HG03457 (cell line): ENCODE data around the gene DPYD.

ENCODE experiments used
- ATAC-seq: cut with Tn5 transposase; IDR thresholded peaks from one replicate; pipeline ENCODE4 v1.9.1; 2021; ENCODE audit warnings: moderate number of reproducible peaks; ENCODE audit not compliant: unreplicated experiment

DPYD gene

DNA sequence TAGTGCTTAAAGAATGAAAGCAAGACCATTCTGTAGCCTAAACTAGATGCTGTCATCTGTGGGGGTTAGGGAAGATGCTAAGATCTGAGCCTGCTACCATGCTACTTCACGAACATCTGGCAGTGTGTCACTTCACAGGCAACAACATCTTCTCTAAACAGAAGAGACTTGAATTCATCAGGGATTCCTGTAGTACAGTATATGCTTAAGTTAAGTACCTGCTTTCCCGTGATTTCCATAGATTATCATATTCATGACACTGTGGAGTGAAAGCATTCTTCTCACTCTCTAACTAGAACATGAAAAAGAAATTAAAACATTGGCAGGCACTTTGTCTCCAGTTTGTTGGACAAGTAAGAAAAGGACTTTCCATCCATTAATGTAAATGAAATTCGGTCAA, 808.4 kb downstream of the DPYD start:
- ATAC-seq, result no peak

GRCh38 chr1:97108179-97108578, 812.7 kb downstream of the DPYD start:
- no peak for ATAC-seq

DNA sequence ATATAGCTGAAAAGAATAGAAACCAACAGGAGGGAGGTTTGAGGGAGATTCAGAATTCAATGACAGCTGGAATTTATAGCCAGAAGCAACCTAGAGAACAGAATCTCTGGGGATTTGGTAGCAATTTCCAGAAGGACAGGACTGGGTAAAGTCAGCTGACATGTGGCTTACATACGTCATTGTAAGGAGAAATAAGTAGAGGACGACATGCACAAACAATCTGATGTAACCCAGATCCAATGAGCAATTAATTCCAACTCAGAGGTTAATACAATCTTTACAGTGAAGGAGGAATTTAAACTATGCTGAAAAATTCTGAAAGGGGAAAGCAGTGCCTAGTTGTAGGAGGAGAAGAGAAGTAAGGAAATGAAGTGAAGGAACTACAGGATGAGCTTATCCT, 815.3 kb downstream of the DPYD start:
- no peak for ATAC-seq

DNA sequence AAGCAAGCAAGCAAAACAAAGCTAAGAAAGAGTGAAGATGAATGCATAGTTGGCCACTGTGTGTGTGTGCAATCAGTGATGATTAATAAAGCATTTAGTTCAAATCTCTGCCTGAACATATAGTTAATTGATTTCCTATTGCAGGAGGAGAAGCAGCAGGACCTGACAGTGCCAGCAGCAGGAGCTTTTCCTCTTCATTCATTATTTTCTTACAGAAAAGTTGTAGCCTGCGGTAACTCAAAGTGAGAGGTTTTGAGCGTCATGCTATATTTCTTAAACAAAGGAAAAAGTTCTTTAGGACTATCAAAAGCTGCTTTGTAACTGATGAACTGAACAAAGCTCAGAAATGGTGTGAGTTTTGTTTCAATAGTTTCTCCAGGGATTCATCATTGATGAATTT, 819.3 kb downstream of the DPYD start:
- no peak for ATAC-seq

DNA sequence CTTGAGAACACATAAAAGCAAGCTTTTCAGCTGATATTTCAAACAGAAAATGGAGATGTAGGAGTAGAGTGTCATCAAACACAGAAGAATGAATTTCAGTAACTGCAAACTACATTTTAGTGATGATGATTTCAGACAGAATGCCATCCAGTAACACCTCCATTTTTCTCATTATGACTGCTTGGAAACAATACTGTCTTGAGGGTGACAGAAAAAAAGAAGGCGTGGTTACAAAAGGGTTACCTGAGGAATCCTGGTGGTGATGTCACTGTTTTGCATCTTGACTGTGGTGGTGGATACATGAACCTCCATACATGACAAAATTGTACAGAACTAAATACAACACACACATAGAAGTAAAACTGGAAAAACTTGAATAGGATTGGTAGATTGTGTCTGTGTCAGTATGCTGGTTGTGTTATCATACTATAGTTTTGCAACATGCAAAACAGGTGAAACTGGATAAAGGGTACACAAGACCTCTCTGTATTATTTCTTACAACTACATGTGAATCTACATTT, 823.4 kb downstream of the DPYD start:
- ATAC-seq, result no peak

DNA sequence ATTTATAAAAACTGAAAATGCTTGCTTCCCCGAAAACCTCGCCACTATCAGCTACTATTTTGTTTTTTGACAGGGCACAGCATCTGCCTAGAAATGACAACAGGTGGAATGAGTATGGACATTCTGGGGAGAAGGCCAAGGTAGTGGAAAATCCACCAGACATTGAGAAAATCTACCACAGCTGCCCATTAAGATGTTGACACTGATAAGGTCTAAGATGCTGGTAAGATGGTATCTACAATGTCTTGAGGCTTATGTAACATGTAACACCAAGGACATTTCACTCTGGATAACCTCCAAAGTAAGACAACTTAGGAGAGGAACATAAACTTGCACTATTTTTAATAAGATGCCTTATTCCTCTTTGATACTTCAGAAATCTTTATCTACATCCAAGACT, 825.1 kb downstream of the DPYD start:
- ATAC-seq, result no peak

DNA sequence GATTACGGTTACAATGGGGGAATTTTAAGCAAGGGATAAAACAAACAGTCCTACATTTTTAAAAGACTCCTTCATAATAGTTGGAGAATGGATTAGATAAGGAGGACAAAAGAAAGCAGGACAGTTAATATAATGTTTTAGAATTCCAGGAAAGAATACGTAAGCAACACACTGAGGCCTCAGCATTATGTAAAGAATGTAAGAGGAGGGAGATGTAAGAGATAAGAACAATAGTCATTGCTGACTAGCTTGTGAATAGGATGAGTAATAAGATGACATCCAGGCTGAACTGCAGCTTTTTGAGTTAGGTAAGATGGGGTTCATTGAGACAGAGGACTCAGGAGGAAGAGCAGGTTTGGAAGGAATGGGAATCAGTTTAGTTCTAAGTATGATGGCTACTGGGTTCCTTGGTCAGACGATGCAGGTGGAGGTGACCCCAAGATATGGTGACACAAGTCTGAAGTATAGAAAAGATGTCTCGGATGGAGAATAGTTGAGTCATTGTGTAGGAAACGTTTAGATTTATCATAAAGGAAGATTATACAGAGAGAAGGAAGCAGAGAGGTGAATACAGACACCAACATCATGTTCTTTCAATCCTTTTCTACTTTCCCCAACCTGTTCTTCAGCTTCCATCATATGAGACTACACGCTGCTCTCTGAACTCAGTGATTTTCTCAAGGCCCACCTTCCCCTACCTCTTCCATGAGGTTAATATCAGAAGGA, 826.4 kb downstream of the DPYD start:
- ATAC-seq, result no peak

DNA sequence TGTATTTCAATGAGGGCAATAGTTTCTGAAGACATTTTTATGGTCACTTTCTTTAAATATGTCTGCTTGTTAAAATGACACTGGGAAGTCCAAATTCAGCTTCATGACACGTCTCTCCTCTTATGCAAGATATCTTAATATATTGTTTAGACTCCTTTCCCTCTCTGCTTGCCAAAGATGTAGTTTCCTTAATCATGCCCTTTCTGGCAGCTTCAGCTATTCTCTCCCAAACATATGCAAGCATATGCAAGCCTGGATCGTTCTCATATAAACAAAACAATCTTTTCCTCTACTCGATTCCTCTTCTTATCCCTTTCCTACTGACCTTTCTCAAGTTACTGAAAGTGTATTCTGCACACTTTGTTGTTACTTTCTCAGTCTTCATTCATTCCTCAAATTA, 827.1 kb downstream of the DPYD start:
- no peak for ATAC-seq

GRCh38 chr1:97092824-97093223, 828.0 kb downstream of the DPYD start:
- ATAC-seq, result no peak

DNA sequence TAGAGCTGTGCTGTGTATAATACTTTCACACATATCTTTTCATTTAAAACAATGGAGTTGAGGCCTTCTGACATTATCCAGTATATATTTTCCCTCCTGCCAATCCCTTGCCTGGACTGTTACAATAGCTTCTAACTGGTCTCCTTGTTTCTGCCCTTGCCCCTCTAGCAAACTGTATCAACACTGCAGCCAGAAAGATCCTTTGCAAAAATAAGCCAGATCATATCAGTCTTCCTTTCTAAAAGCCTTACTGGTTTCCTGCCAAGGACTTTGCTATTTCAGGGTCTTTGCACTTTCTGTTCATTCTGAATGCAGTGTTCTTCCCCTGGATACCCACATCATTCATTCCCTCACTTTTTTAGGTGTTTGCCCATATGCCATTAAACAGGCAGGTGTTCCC, 829.2 kb downstream of the DPYD start:
- no peak for ATAC-seq

DNA sequence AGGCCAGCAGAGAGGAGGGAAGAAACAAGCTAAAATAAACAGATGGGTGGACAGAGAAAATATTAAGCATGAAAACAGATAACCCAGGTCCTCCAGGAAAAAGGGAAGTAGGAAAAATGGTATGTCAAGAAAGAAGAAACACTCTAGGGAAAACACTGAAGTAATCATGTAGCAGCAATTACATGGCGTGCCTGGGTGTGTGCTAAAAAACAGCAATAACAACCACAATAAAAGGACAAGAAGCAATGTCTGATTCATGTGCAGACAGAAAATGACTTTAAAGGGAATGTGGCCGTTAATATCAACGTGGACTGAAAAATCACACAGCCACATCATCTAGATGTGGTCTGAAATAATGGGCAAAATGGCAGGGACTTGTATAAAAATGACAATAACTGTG, 829.6 kb downstream of the DPYD start:
- no peak for ATAC-seq

- ATAC-seq, result no peak
Observed at GRCh38 chr1:97090725-97091124, 830.1 kb downstream of the DPYD start.

- no peak for ATAC-seq
Observed at GRCh38 chr1:97089173-97089572, 831.7 kb downstream of the DPYD start.

DNA sequence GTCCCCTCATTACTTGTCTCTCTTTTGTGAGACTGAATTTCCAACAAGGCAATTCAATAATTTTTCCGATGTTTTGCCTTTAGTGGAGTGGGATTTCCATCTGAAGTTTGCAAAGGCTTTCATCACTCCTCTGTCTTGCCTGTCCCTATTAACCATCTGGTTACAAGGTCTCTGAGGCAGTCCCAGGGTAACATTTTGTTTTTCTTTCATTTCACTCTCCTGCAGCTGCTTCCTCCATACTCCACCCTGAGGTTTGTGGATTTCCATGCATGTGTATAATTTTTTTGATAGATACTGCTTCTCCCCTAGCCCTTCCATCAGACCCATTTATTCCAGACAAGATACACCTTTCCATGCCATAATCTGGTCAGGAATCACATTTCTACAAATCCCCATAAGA, 832.4 kb downstream of the DPYD start:
- no peak for ATAC-seq

DNA sequence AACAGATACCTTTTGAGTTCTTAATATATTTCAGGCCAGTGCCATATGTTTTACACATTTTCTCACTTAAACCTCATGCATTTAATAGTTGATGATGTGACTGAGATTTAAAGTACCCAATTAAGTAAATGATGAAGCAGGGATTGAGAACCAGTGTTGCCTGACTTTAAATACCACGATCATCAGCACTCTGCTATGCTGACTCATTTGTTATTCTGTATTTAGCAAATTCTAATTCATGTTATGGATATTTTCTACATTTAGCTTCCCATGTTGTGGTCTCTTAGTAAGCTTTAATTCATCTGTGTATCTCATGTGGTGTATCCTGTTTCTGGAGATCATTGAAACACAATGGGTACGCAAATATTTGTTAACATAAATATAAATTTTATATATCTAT, 836.3 kb downstream of the DPYD start:
- no peak for ATAC-seq

DNA sequence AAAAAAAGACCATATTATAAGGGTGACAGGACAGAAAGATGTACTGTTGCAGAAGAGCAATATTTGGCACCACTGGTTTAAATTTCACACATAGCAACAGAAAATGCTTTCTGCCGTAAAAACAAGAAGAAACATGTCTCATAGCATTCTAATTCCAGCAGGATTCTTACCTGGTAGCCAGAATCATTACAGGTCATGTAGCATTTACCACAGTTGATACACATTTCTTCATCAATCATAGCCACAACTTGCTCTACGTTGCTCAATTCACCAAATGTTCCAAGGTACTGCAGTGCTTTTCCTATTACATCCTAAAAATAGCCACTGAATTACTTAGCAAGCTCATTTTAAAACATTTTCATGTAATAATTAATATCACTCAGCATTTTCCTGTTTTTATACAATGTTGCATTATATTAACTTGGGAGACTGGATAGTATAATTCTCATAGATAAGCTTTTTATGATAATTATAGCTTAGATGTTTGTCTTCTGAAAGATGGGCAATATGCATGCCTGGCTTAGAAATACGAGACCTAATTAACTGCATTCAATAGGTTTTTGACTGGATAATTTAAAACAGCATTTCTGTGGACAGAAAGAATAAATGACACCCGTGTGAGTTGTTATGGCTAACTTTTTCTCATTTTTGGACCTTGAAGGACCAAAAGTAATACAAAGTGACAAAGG, 838.5 kb downstream of the DPYD start:
- no peak for ATAC-seq

GRCh38 chr1:97078872-97079271, 842.0 kb downstream of the DPYD start:
- no peak for ATAC-seq

DNA sequence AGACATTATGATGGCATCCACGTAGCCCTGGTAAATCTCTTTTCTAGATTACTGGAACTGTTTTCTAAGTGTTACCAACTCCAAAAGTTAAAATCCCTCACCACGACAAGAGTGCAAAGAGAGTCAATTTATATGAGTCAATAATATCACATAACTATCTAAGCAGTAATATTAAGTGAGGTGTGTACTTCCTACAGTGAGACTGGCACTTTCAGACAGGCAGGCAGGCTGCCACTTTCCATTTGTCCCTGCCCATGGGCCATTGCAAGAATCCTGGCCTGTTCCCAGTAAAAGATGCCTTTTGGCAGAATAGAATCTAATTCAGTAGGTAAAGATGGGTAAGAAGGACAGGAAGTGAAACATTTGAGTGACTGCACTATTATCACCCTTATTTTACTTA, 843.6 kb downstream of the DPYD start:
- no peak for ATAC-seq

DNA sequence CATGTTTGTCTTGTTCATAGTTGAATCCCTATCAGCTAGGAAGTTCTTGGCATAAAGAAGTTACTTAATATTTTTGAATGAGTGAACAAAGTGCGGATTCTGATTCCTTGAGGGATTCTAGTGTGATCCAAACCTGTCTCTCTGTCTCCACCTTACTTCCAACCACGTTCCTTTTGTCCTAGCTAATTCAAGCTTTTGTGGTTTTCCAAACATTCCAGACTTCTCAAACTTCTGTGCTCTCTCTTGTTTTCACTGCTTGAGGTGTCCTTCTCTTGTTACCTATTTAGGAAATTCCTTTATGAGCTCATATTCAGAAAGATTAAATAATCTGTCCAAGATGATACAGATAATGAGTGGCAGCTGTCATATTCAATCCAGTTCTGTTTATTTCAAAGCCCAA, 846.1 kb downstream of the DPYD start:
- no peak for ATAC-seq

GRCh38 chr1:97073936-97074335, 846.9 kb downstream of the DPYD start:
- no peak for ATAC-seq

GRCh38 chr1:97073169-97073568, 847.7 kb downstream of the DPYD start:
- ATAC-seq, result no peak

DNA sequence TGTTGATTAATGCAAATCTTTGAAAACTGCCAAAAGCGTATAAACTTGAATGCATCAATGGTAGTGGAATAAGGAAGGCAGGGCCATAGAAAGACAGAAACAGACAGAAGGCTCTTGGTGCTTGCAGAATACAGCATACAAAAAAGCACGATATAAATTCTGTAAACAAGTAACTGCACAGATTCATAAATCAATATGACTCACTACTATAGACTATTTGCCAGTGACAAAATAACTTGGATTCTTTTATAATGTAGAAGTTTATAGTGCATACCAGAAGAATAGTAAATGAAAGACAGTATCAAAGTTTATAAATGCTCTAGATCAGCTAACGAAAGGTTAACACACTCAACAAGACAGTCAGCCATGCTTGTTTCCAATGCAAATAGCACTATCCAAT, 849.7 kb downstream of the DPYD start:
- ATAC-seq, result no peak

DNA sequence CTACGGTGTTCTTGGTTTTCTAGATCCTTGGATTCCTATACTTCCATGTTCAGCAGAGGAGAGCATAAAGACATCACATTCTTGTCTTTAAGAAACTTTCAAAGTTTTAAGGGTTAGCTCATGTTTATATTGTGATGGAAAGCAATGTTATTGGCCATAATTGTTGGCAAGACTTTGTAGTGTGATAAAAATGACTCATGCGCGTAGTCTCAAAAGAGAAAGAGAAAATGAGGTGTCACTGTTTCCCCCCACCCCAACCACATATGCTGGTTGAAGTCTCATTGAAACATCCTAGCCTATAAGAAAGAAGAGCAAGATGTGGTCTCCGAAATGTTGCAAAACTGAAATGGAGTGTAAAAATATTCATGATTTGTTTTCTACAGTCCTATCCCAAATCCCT, 850.5 kb downstream of the DPYD start:
- no peak for ATAC-seq
